ENCODE data around the gene DBP.
"Not testable (repeated sequence)": the region's sequence is repeated elsewhere in the genome, so short reads cannot be mapped to it uniquely, and the experiment has no call there.

DNA sequence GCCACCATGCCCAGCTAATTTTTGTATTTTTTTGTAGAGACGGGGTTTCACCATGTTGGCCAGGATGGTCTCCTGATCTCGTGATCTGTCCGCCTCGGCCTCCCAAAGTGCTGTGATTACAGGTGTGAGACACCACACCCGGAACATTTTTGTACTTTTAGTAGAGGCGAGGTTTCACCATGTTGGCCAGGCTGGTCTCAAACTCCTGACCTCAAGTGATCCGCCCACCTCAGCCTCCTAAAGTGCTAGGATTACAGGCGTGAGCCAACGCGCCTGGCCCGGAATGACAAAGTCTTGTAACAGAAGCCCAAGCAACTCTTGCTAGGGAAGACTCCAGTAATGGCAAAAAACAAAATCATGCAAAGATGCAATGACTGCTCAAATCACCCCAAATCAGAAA is 4.9 kb downstream of the DBP start:
- TF ChIP-seq, protein P1, sequence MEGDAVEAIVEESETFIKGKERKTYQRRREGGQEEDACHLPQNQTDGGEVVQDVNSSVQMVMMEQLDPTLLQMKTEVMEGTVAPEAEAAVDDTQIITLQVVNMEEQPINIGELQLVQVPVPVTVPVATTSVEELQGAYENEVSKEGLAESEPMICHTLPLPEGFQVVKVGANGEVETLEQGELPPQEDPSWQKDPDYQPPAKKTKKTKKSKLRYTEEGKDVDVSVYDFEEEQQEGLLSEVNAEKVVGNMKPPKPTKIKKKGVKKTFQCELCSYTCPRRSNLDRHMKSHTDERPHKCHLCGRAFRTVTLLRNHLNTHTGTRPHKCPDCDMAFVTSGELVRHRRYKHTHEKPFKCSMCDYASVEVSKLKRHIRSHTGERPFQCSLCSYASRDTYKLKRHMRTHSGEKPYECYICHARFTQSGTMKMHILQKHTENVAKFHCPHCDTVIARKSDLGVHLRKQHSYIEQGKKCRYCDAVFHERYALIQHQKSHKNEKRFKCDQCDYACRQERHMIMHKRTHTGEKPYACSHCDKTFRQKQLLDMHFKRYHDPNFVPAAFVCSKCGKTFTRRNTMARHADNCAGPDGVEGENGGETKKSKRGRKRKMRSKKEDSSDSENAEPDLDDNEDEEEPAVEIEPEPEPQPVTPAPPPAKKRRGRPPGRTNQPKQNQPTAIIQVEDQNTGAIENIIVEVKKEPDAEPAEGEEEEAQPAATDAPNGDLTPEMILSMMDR (tag by site-specific recombination; IDR thresholded peaks at IDR 0.05) = not testable (repeated sequence)
- not testable (repeated sequence) for TF ChIP-seq ZNF211 (tag by site-specific recombination; IDR thresholded peaks at IDR 0.05; ENCODE audit: low read depth); TCF7L2 (IDR thresholded peaks at IDR 0.05; ENCODE audit: borderline replicate concordance, low read depth, low read length); GLIS2 (tag by site-specific recombination; IDR thresholded peaks at IDR 0.05); ZNF138 (tag by site-specific recombination; IDR thresholded peaks at IDR 0.05; ENCODE audit: borderline replicate concordance); ZNF654 (tag by site-specific recombination; IDR thresholded peaks at IDR 0.05; ENCODE audit: low read depth); ZNF596 (tag by site-specific recombination; IDR thresholded peaks at IDR 0.05); REPIN1 (tag by site-specific recombination; IDR thresholded peaks at IDR 0.05; ENCODE audit: low read depth); TRIM28 (IDR thresholded peaks at IDR 0.05; ENCODE audit: borderline replicate concordance, low read length)
- TF ChIP-seq, protein P2, sequence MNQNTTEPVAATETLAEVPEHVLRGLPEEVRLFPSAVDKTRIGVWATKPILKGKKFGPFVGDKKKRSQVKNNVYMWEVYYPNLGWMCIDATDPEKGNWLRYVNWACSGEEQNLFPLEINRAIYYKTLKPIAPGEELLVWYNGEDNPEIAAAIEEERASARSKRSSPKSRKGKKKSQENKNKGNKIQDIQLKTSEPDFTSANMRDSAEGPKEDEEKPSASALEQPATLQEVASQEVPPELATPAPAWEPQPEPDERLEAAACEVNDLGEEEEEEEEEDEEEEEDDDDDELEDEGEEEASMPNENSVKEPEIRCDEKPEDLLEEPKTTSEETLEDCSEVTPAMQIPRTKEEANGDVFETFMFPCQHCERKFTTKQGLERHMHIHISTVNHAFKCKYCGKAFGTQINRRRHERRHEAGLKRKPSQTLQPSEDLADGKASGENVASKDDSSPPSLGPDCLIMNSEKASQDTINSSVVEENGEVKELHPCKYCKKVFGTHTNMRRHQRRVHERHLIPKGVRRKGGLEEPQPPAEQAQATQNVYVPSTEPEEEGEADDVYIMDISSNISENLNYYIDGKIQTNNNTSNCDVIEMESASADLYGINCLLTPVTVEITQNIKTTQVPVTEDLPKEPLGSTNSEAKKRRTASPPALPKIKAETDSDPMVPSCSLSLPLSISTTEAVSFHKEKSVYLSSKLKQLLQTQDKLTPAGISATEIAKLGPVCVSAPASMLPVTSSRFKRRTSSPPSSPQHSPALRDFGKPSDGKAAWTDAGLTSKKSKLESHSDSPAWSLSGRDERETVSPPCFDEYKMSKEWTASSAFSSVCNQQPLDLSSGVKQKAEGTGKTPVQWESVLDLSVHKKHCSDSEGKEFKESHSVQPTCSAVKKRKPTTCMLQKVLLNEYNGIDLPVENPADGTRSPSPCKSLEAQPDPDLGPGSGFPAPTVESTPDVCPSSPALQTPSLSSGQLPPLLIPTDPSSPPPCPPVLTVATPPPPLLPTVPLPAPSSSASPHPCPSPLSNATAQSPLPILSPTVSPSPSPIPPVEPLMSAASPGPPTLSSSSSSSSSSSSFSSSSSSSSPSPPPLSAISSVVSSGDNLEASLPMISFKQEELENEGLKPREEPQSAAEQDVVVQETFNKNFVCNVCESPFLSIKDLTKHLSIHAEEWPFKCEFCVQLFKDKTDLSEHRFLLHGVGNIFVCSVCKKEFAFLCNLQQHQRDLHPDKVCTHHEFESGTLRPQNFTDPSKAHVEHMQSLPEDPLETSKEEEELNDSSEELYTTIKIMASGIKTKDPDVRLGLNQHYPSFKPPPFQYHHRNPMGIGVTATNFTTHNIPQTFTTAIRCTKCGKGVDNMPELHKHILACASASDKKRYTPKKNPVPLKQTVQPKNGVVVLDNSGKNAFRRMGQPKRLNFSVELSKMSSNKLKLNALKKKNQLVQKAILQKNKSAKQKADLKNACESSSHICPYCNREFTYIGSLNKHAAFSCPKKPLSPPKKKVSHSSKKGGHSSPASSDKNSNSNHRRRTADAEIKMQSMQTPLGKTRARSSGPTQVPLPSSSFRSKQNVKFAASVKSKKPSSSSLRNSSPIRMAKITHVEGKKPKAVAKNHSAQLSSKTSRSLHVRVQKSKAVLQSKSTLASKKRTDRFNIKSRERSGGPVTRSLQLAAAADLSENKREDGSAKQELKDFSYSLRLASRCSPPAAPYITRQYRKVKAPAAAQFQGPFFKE (tag by site-specific recombination; IDR thresholded peaks at IDR 0.05; ENCODE audit: borderline replicate concordance) = not testable (repeated sequence)
- TF ChIP-seq, protein P3, sequence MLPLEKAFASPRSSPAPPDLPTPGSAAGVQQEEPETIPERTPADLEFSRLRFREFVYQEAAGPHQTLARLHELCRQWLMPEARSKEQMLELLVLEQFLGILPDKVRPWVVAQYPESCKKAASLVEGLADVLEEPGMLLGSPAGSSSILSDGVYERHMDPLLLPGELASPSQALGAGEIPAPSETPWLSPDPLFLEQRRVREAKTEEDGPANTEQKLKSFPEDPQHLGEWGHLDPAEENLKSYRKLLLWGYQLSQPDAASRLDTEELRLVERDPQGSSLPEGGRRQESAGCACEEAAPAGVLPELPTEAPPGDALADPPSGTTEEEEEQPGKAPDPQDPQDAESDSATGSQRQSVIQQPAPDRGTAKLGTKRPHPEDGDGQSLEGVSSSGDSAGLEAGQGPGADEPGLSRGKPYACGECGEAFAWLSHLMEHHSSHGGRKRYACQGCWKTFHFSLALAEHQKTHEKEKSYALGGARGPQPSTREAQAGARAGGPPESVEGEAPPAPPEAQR (tag by site-specific recombination; IDR thresholded peaks at IDR 0.05) = not testable (repeated sequence)
